ENCODE measurements around the gene FYN. TPM values are rescaled to one million over a fixed set of nuclear protein-coding genes. Genes with fewer than 3 reads are reported as not detected.
A peak's percentile ranks its signal among the peaks of the same experiment; 100 is the strongest.

The FYN gene
- total and polyA plus RNA-seq, 9 of the 15 experiments (the other 6 are each of a cell fraction or from before 2014, with no cell fraction given) = 2.9 to 22.1 (median 11.4) TPM

DNA sequence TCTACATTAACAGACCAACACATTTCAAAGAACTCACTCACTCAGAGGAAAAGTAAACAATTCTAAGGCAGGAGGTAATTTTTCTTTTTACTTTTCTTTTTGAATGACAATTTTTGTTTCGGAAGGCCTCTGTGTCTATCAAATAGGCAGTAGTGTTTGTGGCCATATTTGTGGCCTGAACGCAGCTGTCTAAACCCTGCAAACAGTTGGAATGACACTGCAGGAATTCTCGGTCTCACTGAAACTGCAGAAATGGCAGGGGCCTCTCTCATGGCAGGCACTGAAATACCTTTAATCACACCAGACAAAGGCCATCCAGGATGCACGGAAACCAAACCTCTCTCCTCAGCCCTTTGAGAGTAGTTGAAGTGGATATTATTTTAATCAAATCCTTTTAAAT is 30.4 kb downstream of the FYN start (continued):
- TF ChIP-seq, protein P1, sequence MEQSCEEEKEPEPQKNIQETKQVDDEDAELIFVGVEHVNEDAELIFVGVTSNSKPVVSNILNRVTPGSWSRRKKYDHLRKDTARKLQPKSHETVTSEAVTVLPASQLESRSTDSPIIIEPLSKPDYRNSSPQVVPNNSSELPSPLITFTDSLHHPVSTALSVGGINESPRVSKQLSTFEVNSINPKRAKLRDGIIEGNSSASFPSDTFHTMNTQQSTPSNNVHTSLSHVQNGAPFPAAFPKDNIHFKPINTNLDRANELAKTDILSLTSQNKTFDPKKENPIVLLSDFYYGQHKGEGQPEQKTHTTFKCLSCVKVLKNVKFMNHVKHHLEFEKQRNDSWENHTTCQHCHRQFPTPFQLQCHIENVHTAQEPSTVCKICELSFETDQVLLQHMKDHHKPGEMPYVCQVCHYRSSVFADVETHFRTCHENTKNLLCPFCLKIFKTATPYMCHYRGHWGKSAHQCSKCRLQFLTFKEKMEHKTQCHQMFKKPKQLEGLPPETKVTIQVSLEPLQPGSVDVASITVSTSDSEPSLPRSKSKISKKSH (CRISPR knock-in tag; IDR thresholded peaks at IDR 0.05) = no peak
- peak; percentile 76 for TF ChIP-seq MAFK (IDR thresholded peaks at IDR 0.05; ENCODE audit: low read length)
- TF ChIP-seq, protein P2, sequence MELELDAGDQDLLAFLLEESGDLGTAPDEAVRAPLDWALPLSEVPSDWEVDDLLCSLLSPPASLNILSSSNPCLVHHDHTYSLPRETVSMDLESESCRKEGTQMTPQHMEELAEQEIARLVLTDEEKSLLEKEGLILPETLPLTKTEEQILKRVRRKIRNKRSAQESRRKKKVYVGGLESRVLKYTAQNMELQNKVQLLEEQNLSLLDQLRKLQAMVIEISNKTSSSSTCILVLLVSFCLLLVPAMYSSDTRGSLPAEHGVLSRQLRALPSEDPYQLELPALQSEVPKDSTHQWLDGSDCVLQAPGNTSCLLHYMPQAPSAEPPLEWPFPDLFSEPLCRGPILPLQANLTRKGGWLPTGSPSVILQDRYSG (tag; conservative IDR thresholded peaks at IDR 0.05; ENCODE audit: low read depth) = peak; percentile 45; the same call in 1 of the 2 replicates
- 0 out of 2 replicates have a peak, but pooled peaks have one; percentile 41 for TF ChIP-seq LEF1 (IDR thresholded peaks at IDR 0.05)
- TF ChIP-seq ZNF175 (CRISPR knock-in tag; IDR thresholded peaks at IDR 0.05; ENCODE audit: low read depth) = no peak
- no peak for TF ChIP-seq BCOR (IDR thresholded peaks at IDR 0.05)
- no peak for TF ChIP-seq HSF4 (CRISPR knock-in tag; IDR thresholded peaks at IDR 0.05; ENCODE audit: borderline replicate concordance)
- peak in 1 of 3 experiments; percentile 72 for TF ChIP-seq YY1 (IDR thresholded peaks at IDR 0.05; ENCODE audit: borderline replicate concordance in 1 of 3, control insufficient read depth in 1 of 3, extremely low read depth in 1 of 3, insufficient read depth in 3 of 3, insufficient read length in 1 of 3, insufficient replicate concordance in 2 of 3, low read depth in 1 of 3, low read length in 2 of 3)
- no peak for TF ChIP-seq TAL1 (IDR thresholded peaks at IDR 0.05)
- no peak for TF ChIP-seq YBX1 (IDR thresholded peaks at IDR 0.05)
- TF ChIP-seq NFE2 (IDR thresholded peaks at IDR 0.05; ENCODE audit: low read depth) = peak; percentile 89
- TF ChIP-seq, protein P3, sequence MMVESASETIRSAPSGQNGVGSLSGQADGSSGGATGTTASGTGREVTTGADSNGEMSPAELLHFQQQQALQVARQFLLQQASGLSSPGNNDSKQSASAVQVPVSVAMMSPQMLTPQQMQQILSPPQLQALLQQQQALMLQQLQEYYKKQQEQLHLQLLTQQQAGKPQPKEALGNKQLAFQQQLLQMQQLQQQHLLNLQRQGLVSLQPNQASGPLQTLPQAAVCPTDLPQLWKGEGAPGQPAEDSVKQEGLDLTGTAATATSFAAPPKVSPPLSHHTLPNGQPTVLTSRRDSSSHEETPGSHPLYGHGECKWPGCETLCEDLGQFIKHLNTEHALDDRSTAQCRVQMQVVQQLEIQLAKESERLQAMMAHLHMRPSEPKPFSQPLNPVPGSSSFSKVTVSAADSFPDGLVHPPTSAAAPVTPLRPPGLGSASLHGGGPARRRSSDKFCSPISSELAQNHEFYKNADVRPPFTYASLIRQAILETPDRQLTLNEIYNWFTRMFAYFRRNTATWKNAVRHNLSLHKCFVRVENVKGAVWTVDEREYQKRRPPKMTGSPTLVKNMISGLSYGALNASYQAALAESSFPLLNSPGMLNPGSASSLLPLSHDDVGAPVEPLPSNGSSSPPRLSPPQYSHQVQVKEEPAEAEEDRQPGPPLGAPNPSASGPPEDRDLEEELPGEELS (CRISPR knock-in tag; IDR thresholded peaks at IDR 0.05; ENCODE audit: borderline replicate concordance) = no peak
- TF ChIP-seq KDM1A (IDR thresholded peaks at IDR 0.05) = no peak
- TF ChIP-seq CEBPG (CRISPR knock-in tag; IDR thresholded peaks at IDR 0.05) = no peak
- no peak for TF ChIP-seq CEBPG (tag; conservative IDR thresholded peaks at IDR 0.05 in 1 of 2, IDR thresholded peaks at IDR 0.05 in 1 of 2)
- no peak for TF ChIP-seq LARP7 (IDR thresholded peaks at IDR 0.05)

All from K562 (cell line).